Prostate gland (tissue), 2 donors: ENCODE data around the gene PARP8.

Experiments
- CTCF ChIP-seq, 4 experiments: fragments of 200-600 bp in 2 of 4; fragments of 450-650 bp in 2 of 4; sonication (generic) in 2 of 4; IDR thresholded peaks; 1 replicate in 3 of 4; 2 replicates in 1 of 4; pipeline ENCODE4 v1.5.1; 2016 to 2019; ENCODE audit warnings: antibody characterized with exemption in 4 of 4, mild to moderate bottlenecking in 2 of 4, moderate library complexity in 2 of 4
- POLR2A ChIP-seq: fragments of 450-650 bp; IDR thresholded peaks from one replicate; pipeline ENCODE4 v1.6.1; 2016; ENCODE audit warnings: antibody characterized with exemption, mild to moderate bottlenecking

- no peak for TF ChIP-seq CTCF (IDR thresholded peaks at IDR 0.05)
- no peak for TF ChIP-seq POLR2A
These were observed 10.6 kb upstream of the PARP8 start for GRCh38 chr5:50655810-50656205.
